Effector memory CD4-positive, alpha-beta T cell (primary cell): Measurements from ENCODE around the gene CKLF.
"Not testable (repeated sequence)": the region's sequence is repeated elsewhere in the genome, so short reads cannot be mapped to it uniquely, and the experiment has no call there.

Source experiments
- DNase-seq, 3 donors: peaks; one replicate each; pipeline ENCODE4 v3.0.0-alpha.2; 2020
- H3K27ac ChIP-seq: 2 replicates; pipeline ENCODE4 v1.7.0; 2013; ENCODE audit warnings: mild to moderate bottlenecking, low read length, moderate library complexity; ENCODE audit not compliant: insufficient read depth, poor library complexity, severe bottlenecking
- H3K27me3 ChIP-seq: replicated peaks from 2 replicates; pipeline ENCODE4 v1.7.0; 2013; ENCODE audit warnings: mild to moderate bottlenecking, low read length; ENCODE audit not compliant: insufficient read depth, control insufficient read depth, poor library complexity, severe bottlenecking
- H3K36me3 ChIP-seq: 2 replicates; pipeline ENCODE4 v1.7.0; 2013; ENCODE audit warnings: mild to moderate bottlenecking, low read length, moderate library complexity; ENCODE audit not compliant: control insufficient read depth, insufficient read depth
- H3K4me1 ChIP-seq: 2 replicates; pipeline ENCODE4 v1.7.0; 2013; ENCODE audit warnings: low read length, mild to moderate bottlenecking; ENCODE audit not compliant: control insufficient read depth, insufficient read depth, poor library complexity, severe bottlenecking
- H3K4me3 ChIP-seq: 2 replicates; pipeline ENCODE4 v1.7.0; 2013; ENCODE audit warnings: low read length, low read depth, mild to moderate bottlenecking; ENCODE audit not compliant: insufficient read depth, poor library complexity, severe bottlenecking
- H3K9me3 ChIP-seq: 2 replicates; pipeline ENCODE4 v1.7.0; 2013; ENCODE audit warnings: mild to moderate bottlenecking, low read length, moderate library complexity; ENCODE audit not compliant: control insufficient read depth

The CKLF gene

GRCh38 chr16:66594739-66595138 lies 42.4 kb downstream of the CKLF start:
- DNase-seq: no peak
- no peaks in the 10 kb centered on the region for H3K27me3 ChIP-seq
- H3K27ac ChIP-seq: no peak overlapping the region
- H3K36me3 ChIP-seq: no peaks in the 10 kb centered on the region
- no peak overlapping the region for H3K4me3 ChIP-seq
- peaks cover 6% of the 10 kb centered on the region for H3K4me1 ChIP-seq
- no peaks in the 10 kb centered on the region for H3K9me3 ChIP-seq

DNA sequence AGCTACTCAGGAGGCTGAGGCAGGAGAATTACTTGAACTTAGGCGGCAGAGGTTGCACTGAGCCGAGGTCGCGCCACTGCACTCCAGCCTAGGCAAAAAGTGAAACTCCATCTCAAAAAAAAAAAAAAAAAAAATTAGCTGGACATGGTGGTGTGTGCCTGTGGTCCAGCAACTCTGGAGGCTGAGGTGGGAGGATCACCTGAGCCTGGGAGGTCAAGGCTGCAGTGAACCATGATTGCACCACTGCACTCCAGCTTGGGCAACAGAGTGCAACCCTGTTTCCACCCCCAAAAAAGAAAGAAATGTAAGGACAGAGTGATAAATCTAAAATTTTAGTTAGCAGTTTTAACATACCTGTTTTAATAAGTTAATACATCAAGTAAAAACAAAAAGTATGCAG lies 44.2 kb downstream of the CKLF start:
- H3K36me3 ChIP-seq, H3K4me3 ChIP-seq, H3K27me3 ChIP-seq, H3K4me1 ChIP-seq, H3K9me3 ChIP-seq, H3K27ac ChIP-seq, DNase-seq: not testable (repeated sequence)

- no peaks in the 10 kb centered on the region for H3K27me3 ChIP-seq
- peaks cover 3% of the 10 kb centered on the region for H3K4me1 ChIP-seq
- no peak overlapping the region for H3K27ac ChIP-seq
- no peak overlapping the region for H3K4me3 ChIP-seq
- H3K36me3 ChIP-seq: no peaks in the 10 kb centered on the region
- no peak for DNase-seq
- H3K9me3 ChIP-seq: no peaks in the 10 kb centered on the region
Measured at GRCh38 chr16:66596986-66597848, 44.8 kb downstream of the CKLF start.

GRCh38 chr16:66598111-66598510 lies 45.7 kb downstream of the CKLF start:
- Histone ChIP-seq H3K4me3 (no peak overlapping the region), H3K4me1 (peaks cover 3% of the 10 kb centered on the region), H3K36me3 (no peaks in the 10 kb centered on the region), H3K27ac (no peak overlapping the region), H3K27me3 (no peaks in the 10 kb centered on the region), H3K9me3 (no peaks in the 10 kb centered on the region)
- no peak for DNase-seq

GRCh38 chr16:66599726-66600125 lies 47.4 kb downstream of the CKLF start:
- Histone ChIP-seq H3K27me3 (no peaks in the 10 kb centered on the region), H3K9me3 (no peaks in the 10 kb centered on the region), H3K36me3 (no peaks in the 10 kb centered on the region), H3K27ac (no peak overlapping the region), H3K4me3 (no peak overlapping the region), H3K4me1 (peaks cover 3% of the 10 kb centered on the region)
- DNase-seq: no peak

DNA sequence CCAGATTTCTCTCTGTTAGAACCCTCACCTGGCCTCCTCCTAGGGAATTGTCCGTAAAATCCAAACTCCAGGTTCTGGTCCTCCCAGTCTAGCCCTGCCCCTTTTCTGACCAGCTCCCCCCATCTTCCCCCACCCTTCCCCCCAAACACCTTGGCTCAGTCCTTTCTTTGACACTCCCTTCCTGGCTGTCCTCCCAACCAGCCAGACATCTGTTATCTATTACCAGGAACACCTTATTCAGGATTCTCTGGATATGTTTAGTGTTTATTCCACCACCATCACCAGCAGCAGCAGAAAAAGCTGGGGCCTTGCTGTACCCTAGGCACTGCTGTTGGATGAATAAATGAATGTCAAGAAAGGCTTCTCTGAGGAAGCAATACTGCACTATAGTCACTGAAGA lies 48.1 kb downstream of the CKLF start:
- Histone ChIP-seq H3K27ac (no peak overlapping the region), H3K36me3 (no peaks in the 10 kb centered on the region), H3K9me3 (no peaks in the 10 kb centered on the region), H3K4me1 (peaks cover 4% of the 10 kb centered on the region), H3K27me3 (no peaks in the 10 kb centered on the region), H3K4me3 (no peak overlapping the region)
- no peak for DNase-seq

DNA sequence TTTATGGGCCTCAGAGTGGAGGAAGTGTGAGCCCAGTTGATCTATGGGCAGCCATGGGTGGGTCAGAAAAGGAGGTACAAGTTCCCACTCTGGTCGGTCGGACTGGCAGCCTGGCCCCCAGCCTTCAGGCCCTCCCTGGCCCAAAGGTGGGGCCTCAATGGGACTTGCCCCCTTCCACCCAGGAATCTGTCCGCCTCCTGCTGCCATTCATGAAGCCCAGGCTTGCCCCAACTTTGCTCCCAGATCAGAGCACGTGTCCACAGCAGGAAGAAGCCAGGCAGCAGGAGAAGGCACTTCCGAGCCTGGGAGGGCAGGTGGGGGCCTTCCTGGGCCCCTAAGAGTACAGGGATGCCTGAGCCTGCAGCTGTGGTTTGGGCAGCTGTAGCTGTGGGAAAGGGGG lies 49.1 kb downstream of the CKLF start:
- Histone ChIP-seq H3K9me3 (no peaks in the 10 kb centered on the region), H3K36me3 (no peaks in the 10 kb centered on the region), H3K27ac (no peak overlapping the region), H3K4me3 (no peak overlapping the region), H3K27me3 (no peaks in the 10 kb centered on the region), H3K4me1 (peaks cover 14% of the 10 kb centered on the region)
- DNase-seq: no peak

DNA sequence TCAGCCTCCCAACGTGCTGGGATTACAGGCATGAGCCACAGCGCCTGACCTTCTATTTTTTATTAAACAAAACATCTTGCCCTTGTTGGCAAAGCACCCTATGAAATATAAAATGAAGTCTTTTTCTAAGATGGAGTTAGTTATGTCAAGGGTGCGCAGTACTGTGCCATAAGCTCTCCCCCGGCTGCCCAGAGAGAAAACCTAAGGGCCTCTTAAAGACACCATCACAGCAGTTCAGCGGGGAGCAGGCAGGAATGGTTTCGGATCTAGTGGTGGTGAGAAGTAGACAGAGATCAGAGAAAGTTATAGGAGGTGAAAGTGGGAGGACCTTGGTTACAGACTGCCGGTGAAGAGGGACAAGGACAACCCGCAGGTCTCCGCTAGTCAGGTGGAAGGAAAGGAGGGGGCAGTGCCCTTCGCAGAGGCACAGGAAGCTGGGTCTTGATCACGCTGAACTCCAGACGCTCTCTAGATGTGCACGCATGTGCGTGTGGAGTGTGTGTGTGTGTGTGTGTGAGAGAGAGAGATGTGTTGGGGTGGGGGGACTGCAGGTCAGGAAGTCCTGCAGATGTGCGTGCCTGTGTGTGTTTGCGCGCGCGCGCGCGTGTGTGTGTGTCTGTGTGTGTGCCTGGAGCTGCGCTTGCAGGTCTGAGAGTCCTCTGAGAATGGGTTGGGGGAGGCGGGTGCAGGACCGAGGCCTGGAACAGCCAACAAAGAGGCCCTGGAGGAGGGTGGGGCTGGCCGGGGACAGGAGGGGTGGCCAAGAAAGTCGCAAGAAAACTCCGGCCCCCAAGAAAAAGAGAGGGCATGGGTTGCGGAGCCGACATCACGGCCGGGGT lies 51.4 kb downstream of the CKLF start:
- Histone ChIP-seq H3K27ac (peak overlapping the region; percentile 79), H3K27me3 (no peaks in the 10 kb centered on the region), H3K4me1 (peaks cover 20% of the 10 kb centered on the region), H3K4me3 (peak overlapping the region; percentile 85), H3K36me3 (no peaks in the 10 kb centered on the region), H3K9me3 (no peaks in the 10 kb centered on the region)
- DNase-seq: peak; percentile 65 to 67 (median 65)

DNA sequence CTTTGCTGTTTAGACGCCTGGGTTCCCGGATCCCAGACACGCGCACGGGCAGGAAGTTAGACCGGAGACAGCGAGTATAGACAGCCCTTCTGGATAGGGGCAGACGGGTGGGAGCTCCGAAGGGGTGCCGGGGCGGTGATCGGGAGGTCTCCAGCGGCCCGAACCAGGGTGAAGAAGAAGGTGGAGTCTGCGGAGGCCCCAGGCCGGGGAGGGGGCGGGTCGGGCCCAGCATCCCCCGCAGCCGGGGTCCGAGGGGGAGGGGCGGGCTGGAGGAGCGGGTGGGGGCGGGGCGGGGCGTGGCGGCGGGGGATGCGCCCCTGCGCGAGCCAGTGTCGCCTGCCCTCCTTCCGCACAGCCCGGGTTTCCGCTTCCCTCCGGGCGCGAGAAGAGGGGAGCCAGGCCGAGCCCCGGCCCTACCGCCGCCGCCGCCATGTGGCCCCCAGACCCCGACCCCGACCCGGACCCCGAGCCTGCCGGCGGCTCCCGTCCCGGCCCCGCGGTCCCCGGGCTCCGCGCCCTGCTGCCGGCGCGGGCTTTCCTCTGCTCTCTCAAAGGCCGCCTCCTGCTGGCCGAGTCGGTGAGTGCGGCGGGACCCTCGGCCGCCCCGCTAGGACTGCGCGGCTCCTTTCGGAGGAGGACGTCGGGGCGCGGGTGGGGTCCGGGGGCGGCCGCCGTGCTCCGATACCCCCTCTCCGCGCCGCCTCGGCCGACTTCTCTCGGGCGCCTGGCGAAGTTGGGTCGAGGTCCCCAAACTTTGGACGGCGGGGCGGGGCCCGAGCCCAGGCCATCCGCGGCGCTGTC lies 52.2 kb downstream of the CKLF start, which contains the start of gene CMTM3:
CMTM3 (plus strand) TSS at position 329 of the 801 bp plus-strand sequence; CDS start at position 431, 102 bp downstream.
- Histone ChIP-seq H3K4me1 (peaks cover 20% of the 10 kb centered on the region), H3K9me3 (no peaks in the 10 kb centered on the region), H3K36me3 (peaks cover 8% of the 10 kb centered on the region), H3K27me3 (no peaks in the 10 kb centered on the region), H3K27ac (peak within 1 kb of the TSS; percentile 79), H3K4me3 (peak within 1 kb of the TSS; percentile 85)
- peak; percentile 32 to 56 (median 46) for DNase-seq
